Measurements from ENCODE around the gene NCCRP1.

Gene NCCRP1

DNA sequence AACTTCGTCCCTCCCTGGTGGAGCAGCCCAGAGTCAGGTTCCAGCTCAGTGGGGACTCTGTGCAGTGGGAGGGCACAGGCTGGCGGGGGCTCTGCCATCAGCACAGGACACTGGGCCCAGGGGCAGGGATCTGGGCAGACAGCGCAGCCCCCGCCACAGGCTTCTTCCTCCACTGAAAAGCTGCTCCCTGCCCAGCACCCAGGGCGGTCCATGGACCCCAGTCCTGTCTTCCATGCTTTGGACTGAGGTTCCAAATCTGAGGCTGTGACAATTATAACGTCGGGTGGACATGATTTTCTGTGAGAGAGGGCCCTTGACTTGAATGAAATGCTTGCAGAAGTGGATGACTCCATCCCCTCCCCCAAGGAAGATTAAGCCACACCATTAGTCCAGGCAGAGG is 21.2 kb upstream of the NCCRP1 start:
- H3K9me3 ChIP-seq (ENCODE audit: insufficient read depth, low read depth, low read length) = peaks cover 5% of the 10 kb centered on the region
- no CpG with 5 or more reads among the region's 7 CpGs for WGBS (ENCODE audit: extremely low coverage, insufficient coverage, insufficient read length)
- no peak overlapping the region for H4K8ac ChIP-seq (ENCODE audit: low read depth, low read length)
- H3K79me2 ChIP-seq (ENCODE audit: control insufficient read depth, insufficient read depth, low read length, poor library complexity) = no peaks in the 10 kb centered on the region
- no peak overlapping the region for H3K4me3 ChIP-seq (ENCODE audit: low read depth, low read length)
- no peak overlapping the region for H3K14ac ChIP-seq (ENCODE audit: low read length)
- no peak overlapping the region for H3K18ac ChIP-seq (ENCODE audit: low read length)
- no peak overlapping the region for H3K9ac ChIP-seq (ENCODE audit: low read length)
- no peak overlapping the region for H2BK120ac ChIP-seq (ENCODE audit: insufficient read depth, low read length, poor library complexity)
- H3K23ac ChIP-seq (ENCODE audit: low read length) = no peak overlapping the region
- no peaks in the 10 kb centered on the region for H3K27me3 ChIP-seq (ENCODE audit: insufficient read depth, low read length)
- peaks cover 0 to 3% of the 10 kb centered on the region in 2 experiments for H3K4me1 ChIP-seq (ENCODE audit: control insufficient read depth in 1 of 2, insufficient read depth in 2 of 2, low read length in 2 of 2)
- H4K12ac ChIP-seq (ENCODE audit: low read depth, low read length) = no peak overlapping the region
- no peak overlapping the region for H2BK12ac ChIP-seq (ENCODE audit: low read length)
- no peak overlapping the region for H4K91ac ChIP-seq (ENCODE audit: low read depth, low read length)
- H2BK5ac ChIP-seq (ENCODE audit: low read depth, low read length, poor library complexity) = no peak overlapping the region
- peaks cover 1% of the 10 kb centered on the region for H3K79me1 ChIP-seq (ENCODE audit: low read length)
- H3K36me3 ChIP-seq (ENCODE audit: control insufficient read depth in 1 of 2, insufficient read depth in 2 of 2, low read length in 2 of 2) = peaks cover 85 to 87% of the 10 kb centered on the region in 2 experiments
- H3K4me2 ChIP-seq (ENCODE audit: low read length) = no peak overlapping the region
- no peak for DNase-seq
- no peak overlapping the region for H3K27ac ChIP-seq (ENCODE audit: low read depth, low read length)
- no peak overlapping the region for H2AFZ ChIP-seq (ENCODE audit: insufficient read depth, low read length, poor library complexity)
- H3K4ac ChIP-seq (ENCODE audit: low read depth, low read length) = no peak overlapping the region
- H2AK5ac ChIP-seq (ENCODE audit: low read length) = no peak overlapping the region

DNA sequence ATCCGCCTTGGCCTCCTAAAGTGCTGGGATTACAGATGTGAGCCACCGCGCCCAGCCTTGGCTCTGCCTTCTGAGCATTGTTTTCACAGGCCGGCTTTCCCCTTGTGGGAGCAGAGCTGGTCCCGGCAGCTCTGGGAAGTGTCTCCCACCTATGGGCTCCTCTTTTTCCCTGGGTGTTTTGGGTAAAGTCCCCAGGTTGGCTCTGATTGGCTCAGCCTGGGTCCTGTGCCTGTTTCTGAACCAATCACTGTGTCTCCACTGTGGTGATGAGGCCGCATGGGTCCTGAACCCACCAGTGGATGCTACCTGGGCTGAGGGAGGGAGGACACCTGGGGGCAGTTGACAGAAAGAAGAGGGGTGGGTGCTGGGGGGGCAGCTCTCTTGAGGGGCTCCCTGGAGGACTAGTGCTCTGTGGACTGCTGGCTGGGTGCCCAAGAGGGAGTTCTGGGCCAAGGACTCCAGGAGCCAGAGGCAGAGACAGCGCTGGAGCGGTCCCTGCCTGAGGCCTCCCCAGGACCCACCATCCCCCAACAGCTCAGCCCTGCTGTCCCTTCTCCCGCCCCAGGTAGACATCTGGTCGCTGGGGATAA is 19.6 kb upstream of the NCCRP1 start:
- Histone ChIP-seq H3K4me3 (ENCODE audit: low read depth, low read length) (no peak overlapping the region), H3K4me2 (ENCODE audit: low read length) (no peak overlapping the region), H3K4ac (ENCODE audit: low read depth, low read length) (no peak overlapping the region), H3K27me3 (ENCODE audit: insufficient read depth, low read length) (no peaks in the 10 kb centered on the region), H4K91ac (ENCODE audit: low read depth, low read length) (no peak overlapping the region), H3K23ac (ENCODE audit: low read length) (no peak overlapping the region), H4K8ac (ENCODE audit: low read depth, low read length) (no peak overlapping the region), H2BK12ac (ENCODE audit: low read length) (no peak overlapping the region), H3K9ac (ENCODE audit: low read length) (no peak overlapping the region), H3K27ac (ENCODE audit: low read depth, low read length) (no peak overlapping the region), H3K79me1 (ENCODE audit: low read length) (no peaks in the 10 kb centered on the region), H2BK120ac (ENCODE audit: insufficient read depth, low read length, poor library complexity) (no peak overlapping the region), H3K4me1 (ENCODE audit: control insufficient read depth in 1 of 2, insufficient read depth in 2 of 2, low read length in 2 of 2) (peaks cover 0 to 3% of the 10 kb centered on the region in 2 experiments), H3K18ac (ENCODE audit: low read length) (no peak overlapping the region), H3K14ac (ENCODE audit: low read length) (no peak overlapping the region), H4K12ac (ENCODE audit: low read depth, low read length) (no peak overlapping the region), H2BK5ac (ENCODE audit: low read depth, low read length, poor library complexity) (no peak overlapping the region), H2AK5ac (ENCODE audit: low read length) (no peak overlapping the region), H3K36me3 (ENCODE audit: control insufficient read depth in 1 of 2, insufficient read depth in 2 of 2, low read length in 2 of 2) (peaks cover 88% of the 10 kb centered on the region in 2 experiments), H3K79me2 (ENCODE audit: control insufficient read depth, insufficient read depth, low read length, poor library complexity) (no peaks in the 10 kb centered on the region), H2AFZ (ENCODE audit: insufficient read depth, low read length, poor library complexity) (no peak overlapping the region), H3K9me3 (ENCODE audit: insufficient read depth, low read depth, low read length) (peaks cover 5% of the 10 kb centered on the region)
- no CpG with 5 or more reads among the region's 10 CpGs for WGBS (ENCODE audit: extremely low coverage, insufficient coverage, insufficient read length)
- no peak for DNase-seq

DNA sequence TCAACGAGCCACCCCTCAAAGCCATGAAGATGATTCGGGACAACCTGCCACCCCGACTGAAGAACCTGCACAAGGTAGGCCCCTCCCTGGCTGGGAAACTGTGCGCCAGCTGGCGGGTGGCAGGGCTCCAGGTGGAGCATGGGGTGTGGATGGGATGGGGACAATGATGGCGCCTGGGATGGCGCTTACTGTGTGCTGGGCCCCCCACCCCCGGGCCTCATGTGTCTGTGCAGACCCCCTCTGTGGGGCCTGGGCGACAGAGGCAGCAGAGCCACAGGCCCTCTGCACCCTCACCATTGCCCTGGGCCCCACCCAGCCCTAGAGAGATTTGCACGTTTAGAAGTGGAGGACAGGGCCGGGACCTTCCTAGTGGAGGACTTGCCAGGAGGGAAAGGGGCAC is 19.0 kb upstream of the NCCRP1 start:
- no CpG with 5 or more reads among the region's 11 CpGs for WGBS (ENCODE audit: extremely low coverage, insufficient coverage, insufficient read length)
- H4K8ac ChIP-seq (ENCODE audit: low read depth, low read length) = no peak overlapping the region
- H3K4me3 ChIP-seq (ENCODE audit: low read depth, low read length) = no peak overlapping the region
- H3K14ac ChIP-seq (ENCODE audit: low read length) = no peak overlapping the region
- H2BK12ac ChIP-seq (ENCODE audit: low read length) = no peak overlapping the region
- no peak overlapping the region for H3K23ac ChIP-seq (ENCODE audit: low read length)
- no peak overlapping the region for H3K4me2 ChIP-seq (ENCODE audit: low read length)
- H2BK120ac ChIP-seq (ENCODE audit: insufficient read depth, low read length, poor library complexity) = no peak overlapping the region
- no peak for DNase-seq
- no peak overlapping the region for H3K4ac ChIP-seq (ENCODE audit: low read depth, low read length)
- no peaks in the 10 kb centered on the region for H3K27me3 ChIP-seq (ENCODE audit: insufficient read depth, low read length)
- no peak overlapping the region for H2AK5ac ChIP-seq (ENCODE audit: low read length)
- no peak overlapping the region for H2BK5ac ChIP-seq (ENCODE audit: low read depth, low read length, poor library complexity)
- H4K91ac ChIP-seq (ENCODE audit: low read depth, low read length) = no peak overlapping the region
- H3K27ac ChIP-seq (ENCODE audit: low read depth, low read length) = no peak overlapping the region
- no peak overlapping the region for H4K12ac ChIP-seq (ENCODE audit: low read depth, low read length)
- H3K9ac ChIP-seq (ENCODE audit: low read length) = no peak overlapping the region
- H3K18ac ChIP-seq (ENCODE audit: low read length) = no peak overlapping the region
- no peaks in the 10 kb centered on the region for H3K79me2 ChIP-seq (ENCODE audit: control insufficient read depth, insufficient read depth, low read length, poor library complexity)
- H3K9me3 ChIP-seq (ENCODE audit: insufficient read depth, low read depth, low read length) = peaks cover 5% of the 10 kb centered on the region
- no peaks in the 10 kb centered on the region for H3K79me1 ChIP-seq (ENCODE audit: low read length)
- H2AFZ ChIP-seq (ENCODE audit: insufficient read depth, low read length, poor library complexity) = no peak overlapping the region
- peaks cover 0 to 3% of the 10 kb centered on the region in 2 experiments for H3K4me1 ChIP-seq (ENCODE audit: control insufficient read depth in 1 of 2, insufficient read depth in 2 of 2, low read length in 2 of 2)
- H3K36me3 ChIP-seq (ENCODE audit: control insufficient read depth in 1 of 2, insufficient read depth in 2 of 2, low read length in 2 of 2) = peaks cover 82 to 83% of the 10 kb centered on the region in 2 experiments

DNA sequence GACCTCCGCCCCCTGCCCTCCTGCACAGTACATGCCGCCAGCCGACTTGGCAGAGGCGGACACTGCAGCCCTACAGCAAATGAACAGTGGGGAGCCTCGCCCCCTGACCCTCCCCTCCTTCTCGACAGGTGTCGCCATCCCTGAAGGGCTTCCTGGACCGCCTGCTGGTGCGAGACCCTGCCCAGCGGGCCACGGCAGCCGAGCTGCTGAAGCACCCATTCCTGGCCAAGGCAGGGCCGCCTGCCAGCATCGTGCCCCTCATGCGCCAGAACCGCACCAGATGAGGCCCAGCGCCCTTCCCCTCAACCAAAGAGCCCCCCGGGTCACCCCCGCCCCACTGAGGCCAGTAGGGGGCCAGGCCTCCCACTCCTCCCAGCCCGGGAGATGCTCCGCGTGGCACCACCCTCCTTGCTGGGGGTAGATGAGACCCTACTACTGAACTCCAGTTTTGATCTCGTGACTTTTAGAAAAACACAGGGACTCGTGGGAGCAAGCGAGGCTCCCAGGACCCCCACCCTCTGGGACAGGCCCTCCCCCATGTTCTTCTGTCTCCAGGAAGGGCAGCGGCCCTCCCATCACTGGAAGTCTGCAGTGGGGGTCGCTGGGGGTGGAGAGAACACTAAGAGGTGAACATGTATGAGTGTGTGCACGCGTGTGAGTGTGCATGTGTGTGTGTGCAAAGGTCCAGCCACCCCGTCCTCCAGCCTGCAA is 18.3 kb upstream of the NCCRP1 start:
- H4K12ac ChIP-seq (ENCODE audit: low read depth, low read length) = no peak overlapping the region
- H3K79me1 ChIP-seq (ENCODE audit: low read length) = no peaks in the 10 kb centered on the region
- no peak overlapping the region for H2AFZ ChIP-seq (ENCODE audit: insufficient read depth, low read length, poor library complexity)
- no peak overlapping the region for H4K91ac ChIP-seq (ENCODE audit: low read depth, low read length)
- H2BK120ac ChIP-seq (ENCODE audit: insufficient read depth, low read length, poor library complexity) = no peak overlapping the region
- no CpG with 5 or more reads among the region's 30 CpGs for WGBS (ENCODE audit: extremely low coverage, insufficient coverage, insufficient read length)
- no peak overlapping the region for H2BK12ac ChIP-seq (ENCODE audit: low read length)
- H2BK5ac ChIP-seq (ENCODE audit: low read depth, low read length, poor library complexity) = no peak overlapping the region
- no peak overlapping the region for H3K14ac ChIP-seq (ENCODE audit: low read length)
- H3K36me3 ChIP-seq (ENCODE audit: control insufficient read depth in 1 of 2, insufficient read depth in 2 of 2, low read length in 2 of 2) = peaks cover 75 to 76% of the 10 kb centered on the region in 2 experiments
- no peak for DNase-seq
- no peaks in the 10 kb centered on the region for H3K27me3 ChIP-seq (ENCODE audit: insufficient read depth, low read length)
- H3K4ac ChIP-seq (ENCODE audit: low read depth, low read length) = no peak overlapping the region
- H3K4me3 ChIP-seq (ENCODE audit: low read depth, low read length) = no peak overlapping the region
- H3K4me1 ChIP-seq (ENCODE audit: control insufficient read depth in 1 of 2, insufficient read depth in 2 of 2, low read length in 2 of 2) = peaks cover 0 to 3% of the 10 kb centered on the region in 2 experiments
- no peak overlapping the region for H3K18ac ChIP-seq (ENCODE audit: low read length)
- H2AK5ac ChIP-seq (ENCODE audit: low read length) = no peak overlapping the region
- no peak overlapping the region for H3K4me2 ChIP-seq (ENCODE audit: low read length)
- H3K27ac ChIP-seq (ENCODE audit: low read depth, low read length) = no peak overlapping the region
- no peak overlapping the region for H3K9ac ChIP-seq (ENCODE audit: low read length)
- H3K9me3 ChIP-seq (ENCODE audit: insufficient read depth, low read depth, low read length) = peaks cover 5% of the 10 kb centered on the region
- H3K23ac ChIP-seq (ENCODE audit: low read length) = no peak overlapping the region
- H4K8ac ChIP-seq (ENCODE audit: low read depth, low read length) = no peak overlapping the region
- H3K79me2 ChIP-seq (ENCODE audit: control insufficient read depth, insufficient read depth, low read length, poor library complexity) = no peaks in the 10 kb centered on the region
